CD4-positive, alpha-beta T cell treated with Interleukin-2 at 100 ng/mL for 4 hours (primary cell): ENCODE results near the gene LRRC31.

ENCODE experiments used
- DNase-seq: peaks from one replicate; pipeline ENCODE4 v3.0.0-alpha.2; 2020; ENCODE audit warnings: low spot score

The LRRC31 gene

GRCh38 chr3:169863458-169863899 lies 6.3 kb downstream of the LRRC31 start:
- DNase-seq = peak; percentile 71

GRCh38 chr3:169861871-169862270 lies 7.9 kb downstream of the LRRC31 start:
- no peak for DNase-seq

GRCh38 chr3:169857811-169858210 lies 11.9 kb downstream of the LRRC31 start:
- no peak for DNase-seq

GRCh38 chr3:169855514-169855913 lies 14.2 kb downstream of the LRRC31 start:
- no peak for DNase-seq

GRCh38 chr3:169850618-169851017 lies 19.1 kb downstream of the LRRC31 start:
- DNase-seq = no peak

GRCh38 chr3:169848741-169849140 lies 21.0 kb downstream of the LRRC31 start:
- no peak for DNase-seq

- DNase-seq = no peak
Observed at GRCh38 chr3:169847896-169848295, 21.8 kb downstream of the LRRC31 start.

- no peak for DNase-seq
Observed at GRCh38 chr3:169846458-169847193, 23.1 kb downstream of the LRRC31 start.

GRCh38 chr3:169842960-169843359 lies 26.8 kb downstream of the LRRC31 start:
- no peak for DNase-seq

GRCh38 chr3:169841171-169841570 lies 28.6 kb downstream of the LRRC31 start:
- no peak for DNase-seq

- DNase-seq = no peak
Observed at GRCh38 chr3:169838511-169839030, 31.2 kb downstream of the LRRC31 start.

- DNase-seq = no peak
Observed at GRCh38 chr3:169836942-169837275, 32.8 kb downstream of the LRRC31 start.

- DNase-seq = no peak
Observed at GRCh38 chr3:169836078-169836941, 33.4 kb downstream of the LRRC31 start.

- no peak for DNase-seq
Observed at GRCh38 chr3:169835533-169835932, 34.2 kb downstream of the LRRC31 start.

GRCh38 chr3:169827712-169828111 lies 42.0 kb downstream of the LRRC31 start:
- no peak for DNase-seq

GRCh38 chr3:169825316-169825715 lies 44.4 kb downstream of the LRRC31 start:
- DNase-seq = no peak

- no peak for DNase-seq
Observed at GRCh38 chr3:169822983-169823382, 46.8 kb downstream of the LRRC31 start.

GRCh38 chr3:169822540-169822939 lies 47.2 kb downstream of the LRRC31 start:
- no peak for DNase-seq

- DNase-seq = no peak
Observed at GRCh38 chr3:169822091-169822490, 47.6 kb downstream of the LRRC31 start.

- DNase-seq = no peak
Observed at GRCh38 chr3:169818316-169818715, 51.4 kb downstream of the LRRC31 start.

- DNase-seq = no peak
Observed at GRCh38 chr3:169815590-169816150, 54.1 kb downstream of the LRRC31 start.

- peak; percentile 77 for DNase-seq
Observed at GRCh38 chr3:169813757-169814517, 55.8 kb downstream of the LRRC31 start.
